Esophagus squamous epithelium (tissue), 4 donors: ENCODE measurements around the gene ADAM12.

ENCODE experiments used
- CTCF ChIP-seq, 6 experiments: fragments of 450-650 bp in 4 of 6; fragments of 200-600 bp in 2 of 6; sonication (generic) in 2 of 6; IDR thresholded peaks; one replicate each; pipeline ENCODE4 v1.5.1; 2016 to 2019; ENCODE audit warnings: antibody characterized with exemption in 6 of 6, mild to moderate bottlenecking in 4 of 6, moderate library complexity in 4 of 6
- POLR2A ChIP-seq, 4 donors: fragments of 450-650 bp; IDR thresholded peaks; one replicate each; pipeline ENCODE4 v1.6.1; 2017; ENCODE audit warnings: antibody characterized with exemption in 4 of 4, mild to moderate bottlenecking in 4 of 4, moderate library complexity in 3 of 4

DNA sequence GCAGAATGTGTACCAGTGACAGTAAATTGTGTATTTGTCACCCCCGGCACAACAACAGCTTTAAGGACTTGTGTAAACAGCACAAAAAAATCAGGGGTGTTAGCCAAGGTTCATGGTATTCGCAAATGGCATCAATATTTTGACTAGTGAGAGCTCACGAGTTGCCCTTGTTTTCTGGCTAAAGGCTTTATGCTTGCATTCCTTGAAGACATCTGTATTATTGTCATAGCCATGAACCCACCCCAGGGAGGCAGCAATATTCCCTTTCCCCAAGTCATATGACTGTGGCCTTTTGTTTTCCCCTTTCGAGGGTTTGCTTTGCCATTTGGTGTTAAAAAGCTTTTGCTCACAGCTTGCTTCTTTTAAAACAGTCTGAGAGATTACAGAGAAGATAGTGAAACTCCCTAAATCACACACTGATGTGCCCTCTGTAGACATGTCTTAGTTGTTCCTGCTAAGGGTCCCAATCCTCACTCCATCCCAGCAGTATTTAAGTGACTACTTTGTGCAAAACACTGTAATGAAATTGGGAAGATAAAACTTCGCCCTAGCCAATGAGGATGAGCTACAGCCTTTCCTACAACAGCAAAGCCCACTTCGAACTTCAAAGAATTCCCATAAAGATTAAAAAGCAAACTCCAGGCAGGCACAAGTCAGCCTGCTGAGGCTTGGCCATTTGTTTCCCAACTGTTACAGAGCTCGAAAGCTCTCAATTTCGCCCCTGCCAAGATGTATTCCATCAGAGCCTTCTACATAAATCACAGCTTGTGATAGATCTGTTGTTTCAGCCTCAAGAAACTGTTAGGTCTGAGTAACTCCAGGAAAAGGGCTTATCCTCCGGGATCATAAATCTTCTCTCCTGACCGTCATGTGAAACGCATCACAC, 172.3 kb downstream of the ADAM12 start:
- TF ChIP-seq CTCF (IDR thresholded peaks at IDR 0.05) (no peak), POLR2A (IDR thresholded peaks at IDR 0.05) (no peak)
